GM23338 (cell line): ENCODE results near the gene RAB3IL1.

Source experiments
- CREB1 ChIP-seq: fragments of 250-450 bp; sonication (Bioruptor Pico); IDR thresholded peaks from 2 replicates; pipeline ENCODE4 v1.5.0; 2020; ENCODE audit warnings: low read depth, mild to moderate bottlenecking, moderate library complexity
- EZH2 ChIP-seq: fragments of 200-600 bp; sonication (generic); IDR thresholded peaks from one replicate; pipeline ENCODE4 v1.8.0; 2017; ENCODE audit warnings: antibody characterized with exemption, mild to moderate bottlenecking, low read depth; ENCODE audit not compliant: unreplicated experiment
- EZH2phosphoT487 ChIP-seq: fragments of 200-600 bp; sonication (generic); IDR thresholded peaks from one replicate; pipeline ENCODE4 v1.8.1; 2018; ENCODE audit warnings: antibody characterized with exemption; ENCODE audit not compliant: unreplicated experiment
- POLR2AphosphoS5 ChIP-seq: IDR thresholded peaks from 2 replicates; pipeline ENCODE4 v1.6.1; 2016; ENCODE audit warnings: antibody characterized with exemption, low read depth
- TF ChIP-seq, protein P1 (sequence below), 2 experiments: fragments of 200-600 bp in 1 of 2; sonication (generic) in 1 of 2; conservative IDR thresholded peaks; 2 replicates each; pipeline versions ENCODE4 v1.5.1 to v1.6.1; 2016 to 2017; ENCODE audit warnings: antibody characterized with exemption in 2 of 2, low read depth in 2 of 2, mild to moderate bottlenecking in 2 of 2, moderate library complexity in 1 of 2
- TF ChIP-seq, protein P2 (sequence below): IDR thresholded peaks from one replicate; pipeline ENCODE4 v1.6.1; 2018; ENCODE audit warnings: antibody characterized with exemption; ENCODE audit not compliant: unreplicated experiment

GRCh38 chr11:61951484-61952135 is 34.2 kb upstream of the RAB3IL1 start:
- TF ChIP-seq, protein P1, sequence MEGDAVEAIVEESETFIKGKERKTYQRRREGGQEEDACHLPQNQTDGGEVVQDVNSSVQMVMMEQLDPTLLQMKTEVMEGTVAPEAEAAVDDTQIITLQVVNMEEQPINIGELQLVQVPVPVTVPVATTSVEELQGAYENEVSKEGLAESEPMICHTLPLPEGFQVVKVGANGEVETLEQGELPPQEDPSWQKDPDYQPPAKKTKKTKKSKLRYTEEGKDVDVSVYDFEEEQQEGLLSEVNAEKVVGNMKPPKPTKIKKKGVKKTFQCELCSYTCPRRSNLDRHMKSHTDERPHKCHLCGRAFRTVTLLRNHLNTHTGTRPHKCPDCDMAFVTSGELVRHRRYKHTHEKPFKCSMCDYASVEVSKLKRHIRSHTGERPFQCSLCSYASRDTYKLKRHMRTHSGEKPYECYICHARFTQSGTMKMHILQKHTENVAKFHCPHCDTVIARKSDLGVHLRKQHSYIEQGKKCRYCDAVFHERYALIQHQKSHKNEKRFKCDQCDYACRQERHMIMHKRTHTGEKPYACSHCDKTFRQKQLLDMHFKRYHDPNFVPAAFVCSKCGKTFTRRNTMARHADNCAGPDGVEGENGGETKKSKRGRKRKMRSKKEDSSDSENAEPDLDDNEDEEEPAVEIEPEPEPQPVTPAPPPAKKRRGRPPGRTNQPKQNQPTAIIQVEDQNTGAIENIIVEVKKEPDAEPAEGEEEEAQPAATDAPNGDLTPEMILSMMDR (conservative IDR thresholded peaks at IDR 0.05; ENCODE audit: low read depth in 2 of 2) = no peak
- TF ChIP-seq EZH2phosphoT487 (no peak), POLR2AphosphoS5 (no peak), EZH2 (no peak), CREB1 (CRISPR knock-in tag) (no peak)
- TF ChIP-seq, protein P2, sequence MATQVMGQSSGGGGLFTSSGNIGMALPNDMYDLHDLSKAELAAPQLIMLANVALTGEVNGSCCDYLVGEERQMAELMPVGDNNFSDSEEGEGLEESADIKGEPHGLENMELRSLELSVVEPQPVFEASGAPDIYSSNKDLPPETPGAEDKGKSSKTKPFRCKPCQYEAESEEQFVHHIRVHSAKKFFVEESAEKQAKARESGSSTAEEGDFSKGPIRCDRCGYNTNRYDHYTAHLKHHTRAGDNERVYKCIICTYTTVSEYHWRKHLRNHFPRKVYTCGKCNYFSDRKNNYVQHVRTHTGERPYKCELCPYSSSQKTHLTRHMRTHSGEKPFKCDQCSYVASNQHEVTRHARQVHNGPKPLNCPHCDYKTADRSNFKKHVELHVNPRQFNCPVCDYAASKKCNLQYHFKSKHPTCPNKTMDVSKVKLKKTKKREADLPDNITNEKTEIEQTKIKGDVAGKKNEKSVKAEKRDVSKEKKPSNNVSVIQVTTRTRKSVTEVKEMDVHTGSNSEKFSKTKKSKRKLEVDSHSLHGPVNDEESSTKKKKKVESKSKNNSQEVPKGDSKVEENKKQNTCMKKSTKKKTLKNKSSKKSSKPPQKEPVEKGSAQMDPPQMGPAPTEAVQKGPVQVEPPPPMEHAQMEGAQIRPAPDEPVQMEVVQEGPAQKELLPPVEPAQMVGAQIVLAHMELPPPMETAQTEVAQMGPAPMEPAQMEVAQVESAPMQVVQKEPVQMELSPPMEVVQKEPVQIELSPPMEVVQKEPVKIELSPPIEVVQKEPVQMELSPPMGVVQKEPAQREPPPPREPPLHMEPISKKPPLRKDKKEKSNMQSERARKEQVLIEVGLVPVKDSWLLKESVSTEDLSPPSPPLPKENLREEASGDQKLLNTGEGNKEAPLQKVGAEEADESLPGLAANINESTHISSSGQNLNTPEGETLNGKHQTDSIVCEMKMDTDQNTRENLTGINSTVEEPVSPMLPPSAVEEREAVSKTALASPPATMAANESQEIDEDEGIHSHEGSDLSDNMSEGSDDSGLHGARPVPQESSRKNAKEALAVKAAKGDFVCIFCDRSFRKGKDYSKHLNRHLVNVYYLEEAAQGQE = no peak
